SU-DHL-6 (cell line): ENCODE measurements around the gene ABCC8.
A peak's percentile ranks its signal among the peaks of the same experiment; 100 is the strongest.

ENCODE experiments used
- H2AFZ ChIP-seq: fragments of 200-600 bp; sonication (generic); 2 replicates; pipeline ENCODE4 v1.6.1; 2014; ENCODE audit warnings: low read depth, mild to moderate bottlenecking, moderate library complexity, mixed read lengths, antibody characterized with exemption, low read length; ENCODE audit not compliant: severe bottlenecking
- H3F3A ChIP-seq: fragments of 200-600 bp; shearing (Covaris generic); 2 replicates; pipeline ENCODE4 v1.6.0; 2016; ENCODE audit warnings: antibody characterized with exemption, mild to moderate bottlenecking; ENCODE audit not compliant: insufficient read depth
- H3K27ac ChIP-seq: fragments of 200-600 bp; sonication (generic); 2 replicates; pipeline ENCODE4 v1.5.1; 2016; ENCODE audit warnings: low read depth, mild to moderate bottlenecking, low read length, moderate library complexity, mixed read lengths
- H3K27me3 ChIP-seq: fragments of 200-600 bp; sonication (generic), shearing (Covaris generic); 2 replicates; pipeline ENCODE4 v1.6.0; 2014; ENCODE audit warnings: mild to moderate bottlenecking, low read length
- H3K36me3 ChIP-seq: fragments of 200-600 bp; sonication (generic); 2 replicates; pipeline ENCODE4 v1.6.1; 2014; ENCODE audit warnings: mild to moderate bottlenecking, low read length, mixed read lengths
- H3K4me2 ChIP-seq: fragments of 300-600, 200-600 bp; shearing (Covaris generic), sonication (generic); 2 replicates; pipeline ENCODE4 v1.6.0; 2014; ENCODE audit warnings: low read length, low read depth, mild to moderate bottlenecking; ENCODE audit not compliant: poor library complexity, severe bottlenecking
- H3K4me3 ChIP-seq: fragments of 200-600 bp; sonication (generic); 2 replicates; pipeline ENCODE4 v1.5.1; 2014; ENCODE audit warnings: antibody characterized with exemption, low read length, mild to moderate bottlenecking, mixed read lengths; ENCODE audit not compliant: insufficient read depth, poor library complexity, severe bottlenecking
- H3K79me2 ChIP-seq: fragments of 200-600 bp; sonication (generic); 2 replicates; pipeline ENCODE4 v1.6.1; 2014; ENCODE audit warnings: mild to moderate bottlenecking, low read length, moderate library complexity; ENCODE audit not compliant: insufficient read depth
- H3K9ac ChIP-seq: fragments of 200-600 bp; sonication (generic); 2 replicates; pipeline ENCODE4 v1.7.0; 2014; ENCODE audit warnings: mild to moderate bottlenecking, low read length
- H3K9me2 ChIP-seq: fragments of 200-600 bp; sonication (generic); replicated peaks from 2 replicates; pipeline ENCODE4 v1.6.1; 2014; ENCODE audit warnings: low read length; ENCODE audit not compliant: insufficient read depth
- H3K9me3 ChIP-seq: fragments of 200-600 bp; sonication (generic); 2 replicates; pipeline ENCODE4 v1.6.1; 2014; ENCODE audit warnings: low read length, mixed read lengths; ENCODE audit not compliant: insufficient read depth
- H4K20me1 ChIP-seq: fragments of 200-600 bp; sonication (generic); 2 replicates; pipeline ENCODE4 v1.6.1; 2014; ENCODE audit warnings: low read depth, mild to moderate bottlenecking, antibody characterized with exemption, low read length, moderate library complexity, mixed read lengths
- CTCF ChIP-seq: fragments of 200-600 bp; sonication (generic); IDR thresholded peaks from one replicate; pipeline ENCODE4 v1.5.1; 2017; ENCODE audit warnings: antibody characterized with exemption, mild to moderate bottlenecking, low read length, moderate library complexity; ENCODE audit not compliant: insufficient read depth, poor library complexity, severe bottlenecking
- EZH2phosphoT487 ChIP-seq: fragments of 200-600 bp; sonication (generic), shearing (Covaris generic); conservative IDR thresholded peaks from 2 replicates; pipeline ENCODE4 v1.6.1; 2018; ENCODE audit warnings: mild to moderate bottlenecking, antibody characterized with exemption, low read length, moderate library complexity, mixed read lengths

Gene ABCC8

DNA sequence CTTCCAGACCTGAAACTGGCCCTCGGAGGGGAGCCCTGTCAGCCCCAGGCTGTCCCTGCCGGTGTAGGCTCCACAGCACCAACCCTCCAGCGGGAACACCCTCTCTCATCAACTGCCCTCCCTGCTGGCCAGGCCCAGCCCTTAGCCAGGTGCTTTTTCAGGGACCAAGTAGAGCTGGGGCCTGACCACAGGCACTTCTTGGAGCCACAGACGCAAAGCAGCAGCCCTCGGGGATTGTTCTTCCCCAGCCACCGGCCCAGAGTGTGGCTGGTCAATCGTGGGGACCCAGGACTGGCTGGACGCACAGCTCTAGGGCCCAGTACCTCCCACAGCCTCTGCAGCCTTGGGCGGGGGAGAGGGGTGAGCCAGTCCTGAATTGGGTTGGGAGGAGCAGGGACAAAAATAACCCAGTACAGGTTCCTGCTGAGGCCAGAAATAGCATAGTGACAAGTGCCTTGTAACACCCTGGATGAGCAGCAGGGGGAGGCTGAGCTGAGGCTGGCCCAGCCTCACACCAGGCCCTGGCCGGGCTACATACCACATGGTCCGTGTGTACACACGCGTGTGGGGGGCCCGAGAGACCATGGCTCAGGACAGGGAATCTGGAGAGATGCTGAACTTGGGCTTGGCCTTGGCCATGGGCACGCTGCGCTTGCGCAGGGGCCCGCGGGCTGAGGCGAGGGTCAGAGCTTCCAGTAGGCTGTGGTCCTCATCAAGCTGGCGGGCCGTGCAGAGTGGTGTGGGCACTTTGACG is 90.1 kb downstream of the ABCC8 start:
- H3K27ac ChIP-seq = no peak overlapping the region
- H3K9me3 ChIP-seq = no peaks in the 10 kb centered on the region
- H2AFZ ChIP-seq = no peak overlapping the region
- H3F3A ChIP-seq = 0 out of 2 replicates have a peak, but pooled peaks cover 3% of the 10 kb centered on the region
- no peaks in the 10 kb centered on the region for H3K36me3 ChIP-seq
- H3K79me2 ChIP-seq = no peaks in the 10 kb centered on the region
- TF ChIP-seq CTCF (peak; percentile 75), EZH2phosphoT487 (no peak)
- no peak overlapping the region for H3K4me2 ChIP-seq
- no peaks in the 10 kb centered on the region for H3K9me2 ChIP-seq
- H3K9ac ChIP-seq = no peak overlapping the region
- H4K20me1 ChIP-seq = no peaks in the 10 kb centered on the region
- no peaks in the 10 kb centered on the region for H3K27me3 ChIP-seq
- no peak overlapping the region for H3K4me3 ChIP-seq

DNA sequence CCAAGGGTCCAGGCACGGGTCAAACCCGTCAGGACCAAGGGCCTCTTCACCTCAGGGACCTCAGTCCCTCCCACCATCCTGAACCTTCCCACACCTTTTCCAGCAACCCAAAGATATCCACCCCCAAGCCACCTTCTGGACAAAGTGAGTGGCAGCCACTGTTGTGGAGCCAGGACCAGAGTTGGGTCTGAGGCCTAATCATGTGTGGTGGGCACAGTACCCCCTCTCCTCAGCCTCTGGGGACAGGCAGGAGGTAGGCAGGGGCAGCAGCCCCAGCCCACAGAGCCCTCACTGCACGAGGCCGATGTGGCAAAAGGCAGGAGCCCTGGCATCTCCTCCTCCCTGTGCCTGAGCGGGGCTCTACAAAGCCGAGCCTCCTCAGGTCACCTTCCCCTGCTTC is 90.7 kb downstream of the ABCC8 start:
- H3K36me3 ChIP-seq = no peaks in the 10 kb centered on the region
- H3K79me2 ChIP-seq = no peaks in the 10 kb centered on the region
- H3K27me3 ChIP-seq = no peaks in the 10 kb centered on the region
- TF ChIP-seq EZH2phosphoT487 = no peak
- no peak for TF ChIP-seq CTCF
- no peak overlapping the region for H3K4me3 ChIP-seq
- H3F3A ChIP-seq = 0 out of 2 replicates have a peak, but pooled peaks cover 3% of the 10 kb centered on the region
- no peak overlapping the region for H3K27ac ChIP-seq
- H3K4me2 ChIP-seq = no peak overlapping the region
- H3K9me2 ChIP-seq = no peaks in the 10 kb centered on the region
- no peak overlapping the region for H3K9ac ChIP-seq
- H2AFZ ChIP-seq = no peak overlapping the region
- no peaks in the 10 kb centered on the region for H4K20me1 ChIP-seq
- no peaks in the 10 kb centered on the region for H3K9me3 ChIP-seq

DNA sequence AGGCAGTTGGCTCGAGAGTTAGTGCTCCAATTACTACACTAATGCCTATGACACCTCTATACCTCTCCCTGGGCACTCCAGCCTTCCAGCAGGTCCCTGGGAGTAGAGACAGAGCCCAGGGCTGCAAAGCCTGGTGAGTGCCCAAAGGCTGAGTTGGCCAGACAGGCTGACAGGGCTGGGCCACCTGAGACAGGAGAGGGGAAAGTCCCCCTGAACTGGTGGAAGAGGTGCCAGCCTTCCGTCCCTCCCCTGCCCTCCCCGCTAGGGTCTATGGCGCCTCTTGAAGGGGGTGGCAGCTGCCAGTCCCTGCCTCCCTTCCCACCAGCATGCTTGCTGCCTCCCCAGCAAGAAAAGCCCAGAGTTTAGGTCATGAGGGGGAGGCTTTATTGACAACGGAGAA is 91.2 kb downstream of the ABCC8 start:
- Histone ChIP-seq H3K9me2 (no peaks in the 10 kb centered on the region), H3K4me3 (no peak overlapping the region), H3K9ac (no peak overlapping the region), H3F3A (0 out of 2 replicates have a peak, but pooled peaks cover 3% of the 10 kb centered on the region), H3K27ac (no peak overlapping the region), H3K4me2 (no peak overlapping the region), H4K20me1 (no peaks in the 10 kb centered on the region), H3K9me3 (no peaks in the 10 kb centered on the region), H3K27me3 (no peaks in the 10 kb centered on the region), H2AFZ (no peak overlapping the region), H3K79me2 (no peaks in the 10 kb centered on the region), H3K36me3 (no peaks in the 10 kb centered on the region)
- TF ChIP-seq EZH2phosphoT487 = no peak
- no peak for TF ChIP-seq CTCF
